IMR-90 (cell line): ENCODE data around the gene PHIP. TPM values are rescaled to one million over a fixed set of nuclear protein-coding genes. Genes with fewer than 3 reads are reported as not detected.

Experiments used
- ATAC-seq: fragments of 200-7000 bp; cut with Tn5 transposase; 2 replicates; pipeline ENCODE4 v1.9.1; 2020; ENCODE audit warnings: low read depth, mild to moderate bottlenecking, moderate library complexity
- BruUV-seq: library from RNA; stranded (reverse); fragments of 400-500 nt; replicated peaks from 2 replicates; lab custom pipeline; 2021; lab: Mats Ljungman, UMichigan
- CTCF ChIA-PET: fragments of 300-600 bp; formaldehyde crosslinking; extraction: SDS; loops from one replicate; lab custom pipeline; 2021; ENCODE audit warnings: antibody characterized with exemption; lab: Yijun Ruan, JAX
- POLR2A ChIA-PET: fragments of 300-600 bp; sonication (Branson Sonifier 250); formaldehyde crosslinking; loops from one replicate; lab custom pipeline; 2022; ENCODE audit warnings: antibody characterized with exemption; ENCODE audit not compliant: unreplicated experiment; lab: Charles Lee
- DNase-seq: peaks from one replicate; pipeline ENCODE4 v3.0.0; 2013
- H2AFZ ChIP-seq: replicated peaks from 2 replicates; pipeline ENCODE3; 2013; ENCODE audit warnings: low read length, mild to moderate bottlenecking; ENCODE audit not compliant: poor library complexity
- H2AK5ac ChIP-seq: 2 replicates; pipeline ENCODE4 v1.6.1; 2013; ENCODE audit warnings: low read depth, low read length, inconsistent platforms
- H2AK9ac ChIP-seq: replicated peaks from 2 replicates; pipeline ENCODE3; 2013; ENCODE audit warnings: mild to moderate bottlenecking, low read depth, low read length, moderate library complexity; ENCODE audit not compliant: poor library complexity
- H2BK120ac ChIP-seq: 2 replicates; pipeline ENCODE4 v1.6.1; 2013; ENCODE audit warnings: low read depth, low read length, inconsistent platforms
- H2BK15ac ChIP-seq: 3 replicates; pipeline ENCODE4 v1.6.1; 2013; ENCODE audit warnings: low read depth, low read length, inconsistent platforms
- H2BK20ac ChIP-seq: 2 replicates; pipeline ENCODE4 v1.6.1; 2013; ENCODE audit warnings: low read depth, mild to moderate bottlenecking, inconsistent platforms, low read length, moderate library complexity
- H2BK5ac ChIP-seq: 2 replicates; pipeline ENCODE4 v1.6.1; 2013; ENCODE audit warnings: mild to moderate bottlenecking, low read depth, low read length, inconsistent platforms; ENCODE audit not compliant: poor library complexity, severe bottlenecking
- H3K14ac ChIP-seq: replicated peaks from 2 replicates; pipeline ENCODE4 v1.6.1; 2013; ENCODE audit warnings: low read depth, low read length, inconsistent platforms
- H3K18ac ChIP-seq: 2 replicates; pipeline ENCODE4 v1.6.1; 2013; ENCODE audit warnings: low read depth, low read length, control low read depth
- H3K23ac ChIP-seq: 2 replicates; pipeline ENCODE4 v1.6.1; 2013; ENCODE audit warnings: low read depth, low read length, inconsistent platforms
- H3K27ac ChIP-seq: 2 replicates; pipeline ENCODE4 v1.5.1; 2013; ENCODE audit warnings: mild to moderate bottlenecking, control low read depth, low read length; ENCODE audit not compliant: insufficient read depth
- H3K27me3 ChIP-seq: 2 replicates; pipeline ENCODE4 v1.6.1; 2013; ENCODE audit warnings: low read length; ENCODE audit not compliant: control insufficient read depth, insufficient read depth
- H3K36me3 ChIP-seq: 2 replicates; pipeline ENCODE4 v1.6.1; 2013; ENCODE audit warnings: low read length, mixed read lengths; ENCODE audit not compliant: control insufficient read depth, insufficient read depth
- H3K4ac ChIP-seq: 2 replicates; pipeline ENCODE4 v1.6.1; 2013; ENCODE audit warnings: low read depth, low read length, inconsistent platforms
- H3K4me1 ChIP-seq: 2 replicates; pipeline ENCODE4 v1.6.1; 2013; ENCODE audit warnings: low read length, mixed read lengths; ENCODE audit not compliant: control insufficient read depth, insufficient read depth
- H3K4me2 ChIP-seq: 2 replicates; pipeline ENCODE4 v1.6.1; 2013; ENCODE audit warnings: low read depth, mild to moderate bottlenecking, control low read depth, low read length, moderate library complexity
- H3K4me3 ChIP-seq: 2 replicates; pipeline ENCODE4 v1.5.1; 2013; ENCODE audit warnings: low read depth, mild to moderate bottlenecking, control low read depth, low read length, moderate library complexity; ENCODE audit not compliant: insufficient read depth
- H3K56ac ChIP-seq: 2 replicates; pipeline ENCODE4 v1.6.1; 2013; ENCODE audit warnings: low read length, inconsistent platforms; ENCODE audit not compliant: insufficient read depth; ENCODE audit errors: extremely low read depth
- H3K79me1 ChIP-seq, 2 experiments: 2 replicates each; pipeline ENCODE4 v1.6.1; 2013; ENCODE audit warnings: low read length in 2 of 2, inconsistent platforms in 1 of 2, low read depth in 1 of 2
- H3K9ac ChIP-seq: 2 replicates; pipeline ENCODE4 v1.6.1; 2013; ENCODE audit warnings: low read depth, low read length, control low read depth
- H3K9me1 ChIP-seq: 2 replicates; pipeline ENCODE4 v1.6.1; 2013; ENCODE audit warnings: low read length, inconsistent platforms; ENCODE audit not compliant: insufficient read depth
- H3K9me3 ChIP-seq: 2 replicates; pipeline ENCODE4 v1.6.1; 2013; ENCODE audit warnings: low read length; ENCODE audit not compliant: control insufficient read depth, insufficient read depth
- H4K20me1 ChIP-seq: 2 replicates; pipeline ENCODE4 v1.6.1; 2013; ENCODE audit warnings: low read length, inconsistent platforms; ENCODE audit not compliant: insufficient read depth
- H4K5ac ChIP-seq: 2 replicates; pipeline ENCODE4 v1.6.1; 2013; ENCODE audit warnings: mild to moderate bottlenecking, low read depth, low read length, control low read depth
- H4K8ac ChIP-seq, 2 experiments: 2 replicates each; pipeline ENCODE4 v1.6.1; 2013; ENCODE audit warnings: low read depth in 2 of 2, low read length in 2 of 2, control low read depth in 1 of 2, inconsistent platforms in 1 of 2
- H4K91ac ChIP-seq: 2 replicates; pipeline ENCODE4 v1.6.1; 2013; ENCODE audit warnings: low read depth, low read length, inconsistent platforms; ENCODE audit not compliant: insufficient read depth
- ELK1 ChIP-seq: fragments of 150-350 bp; IDR thresholded peaks from 2 replicates; pipeline ENCODE4 v1.6.1; 2016; ENCODE audit warnings: low read depth, mild to moderate bottlenecking, low read length, moderate library complexity, borderline replicate concordance
- dilution Hi-C: fragments of 300-500 bp; cut with HindIII; formaldehyde crosslinking; loops from one replicate; pipeline ENCODE4 v1.14.3; 2018; ENCODE audit warnings: low sequenced_read_pairs; ENCODE audit not compliant: unreplicated experiment
- in situ Hi-C: fragments of 300-500 bp; cut with MboI; formaldehyde crosslinking; loops from 3 replicates; pipeline ENCODE4 v1.14.3; 2019; ENCODE audit warnings: low sequenced_read_pairs, inconsistent platforms, mixed read lengths
- intact Hi-C: fragments of 100-400 bp; cut with micrococcal nuclease; formaldehyde crosslinking; loops from 2 replicates; pipeline ENCODE4 v1.10.0; 2022
- polyA plus RNA-seq, 3 experiments: library from polyadenylated mRNA; depleted of rRNA; stranded (reverse); fragments of >200 nt; gene quantifications; 2 replicates each; pipeline ENCODE4 v1.2.3, GENCODE V29; 2012; ENCODE audit warnings: low replicate concordance in 1 of 3
- total RNA-seq: library from RNA; depleted of rRNA; stranded (reverse); fragments of >200 nt; gene quantifications from 2 replicates; pipeline ENCODE4 v1.2.3, GENCODE V29; 2012
- TF ChIP-seq, protein P1 (sequence below): conservative IDR thresholded peaks from 2 replicates; pipeline ENCODE4 v1.5.1; 2012; ENCODE audit warnings: mild to moderate bottlenecking, low read depth, low read length, improper control_type of control experiment

The PHIP gene
- total and polyA plus RNA-seq, 2 of the 4 experiments (the other 2 are of a cell fraction): 3.4 to 20.4 TPM

DNA sequence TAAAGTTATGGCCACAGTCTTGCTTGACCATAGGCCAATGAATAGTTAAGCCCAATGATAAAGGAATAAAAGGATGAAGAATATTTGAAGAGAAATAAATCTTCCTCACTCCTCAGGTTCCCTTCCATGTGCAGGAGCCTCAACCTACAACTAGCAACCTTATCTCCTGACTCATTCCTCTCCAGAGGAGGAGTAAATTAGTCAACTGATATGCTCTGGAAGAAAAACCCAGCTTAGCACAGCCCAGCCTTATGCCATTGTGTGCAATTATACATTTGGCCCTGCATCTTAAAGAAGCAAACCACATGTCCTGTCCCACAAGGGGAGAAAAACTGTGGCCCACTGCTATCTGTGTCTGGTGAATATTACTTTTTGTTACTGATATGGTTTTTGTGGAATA lies 82.1 kb downstream of the PHIP start:
- peaks cover 32% of the 10 kb centered on the region for H3K36me3 ChIP-seq
- H3K9ac ChIP-seq: no peak overlapping the region
- H3K79me1 ChIP-seq: peaks cover 0 to 3% of the 10 kb centered on the region in 2 experiments; a peak in 1 of 4 replicates
- peak; percentile 61 for DNase-seq
- dilution Hi-C loops (no loop called here), intact Hi-C loops (loop anchor here (5.0 kb wide), 1 partner anchor 66 kb away; no protein-coding TSS in a partner anchor), in situ Hi-C loops (no loop called here)
- H3K9me1 ChIP-seq: no peaks in the 10 kb centered on the region
- no peak overlapping the region for H3K27ac ChIP-seq
- no peak overlapping the region for H4K8ac ChIP-seq
- CTCF ChIA-PET: no interaction called here
- H3K4ac ChIP-seq: no peak overlapping the region
- H3K9me3 ChIP-seq: no peaks in the 10 kb centered on the region
- H3K18ac ChIP-seq: no peak overlapping the region
- H3K14ac ChIP-seq: no peak overlapping the region
- ATAC-seq: peak; percentile 46; the same call in 1 of the 2 replicates
- H3K27me3 ChIP-seq: no peaks in the 10 kb centered on the region
- no peaks in the 10 kb centered on the region for H3K4me1 ChIP-seq
- H3K4me2 ChIP-seq: no peak overlapping the region
- no peak overlapping the region for H2AK9ac ChIP-seq
- POLR2A ChIA-PET: no interaction called here
- no peak overlapping the region for H3K23ac ChIP-seq
- H2BK5ac ChIP-seq: no peak overlapping the region
- no peak overlapping the region for H2AFZ ChIP-seq
- no TSS peak for BruUV-seq
- H4K5ac ChIP-seq: no peak overlapping the region
- no peak overlapping the region for H3K4me3 ChIP-seq
- H2BK120ac ChIP-seq: no peak overlapping the region
- no peak overlapping the region for H4K91ac ChIP-seq
- no peaks in the 10 kb centered on the region for H4K20me1 ChIP-seq
- H2BK20ac ChIP-seq: no peak overlapping the region
- no peak overlapping the region for H2AK5ac ChIP-seq
- no peak overlapping the region for H2BK15ac ChIP-seq
- TF ChIP-seq, protein P1, sequence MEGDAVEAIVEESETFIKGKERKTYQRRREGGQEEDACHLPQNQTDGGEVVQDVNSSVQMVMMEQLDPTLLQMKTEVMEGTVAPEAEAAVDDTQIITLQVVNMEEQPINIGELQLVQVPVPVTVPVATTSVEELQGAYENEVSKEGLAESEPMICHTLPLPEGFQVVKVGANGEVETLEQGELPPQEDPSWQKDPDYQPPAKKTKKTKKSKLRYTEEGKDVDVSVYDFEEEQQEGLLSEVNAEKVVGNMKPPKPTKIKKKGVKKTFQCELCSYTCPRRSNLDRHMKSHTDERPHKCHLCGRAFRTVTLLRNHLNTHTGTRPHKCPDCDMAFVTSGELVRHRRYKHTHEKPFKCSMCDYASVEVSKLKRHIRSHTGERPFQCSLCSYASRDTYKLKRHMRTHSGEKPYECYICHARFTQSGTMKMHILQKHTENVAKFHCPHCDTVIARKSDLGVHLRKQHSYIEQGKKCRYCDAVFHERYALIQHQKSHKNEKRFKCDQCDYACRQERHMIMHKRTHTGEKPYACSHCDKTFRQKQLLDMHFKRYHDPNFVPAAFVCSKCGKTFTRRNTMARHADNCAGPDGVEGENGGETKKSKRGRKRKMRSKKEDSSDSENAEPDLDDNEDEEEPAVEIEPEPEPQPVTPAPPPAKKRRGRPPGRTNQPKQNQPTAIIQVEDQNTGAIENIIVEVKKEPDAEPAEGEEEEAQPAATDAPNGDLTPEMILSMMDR: no peak
- no peak for TF ChIP-seq ELK1
- H3K56ac ChIP-seq: no peak overlapping the region
